ENCODE measurements around the gene MACROD1. TPM values are rescaled to one million over a fixed set of nuclear protein-coding genes. Genes with fewer than 3 reads are reported as not detected.
A peak's percentile ranks its signal among the peaks of the same experiment; 100 is the strongest.
"Not testable (repeated sequence)": the region's sequence is repeated elsewhere in the genome, so short reads cannot be mapped to it uniquely, and the experiment has no call there.

MACROD1 gene
- total and polyA plus RNA-seq, 12 donors: 77.6 to 497 (median 115) TPM

DNA sequence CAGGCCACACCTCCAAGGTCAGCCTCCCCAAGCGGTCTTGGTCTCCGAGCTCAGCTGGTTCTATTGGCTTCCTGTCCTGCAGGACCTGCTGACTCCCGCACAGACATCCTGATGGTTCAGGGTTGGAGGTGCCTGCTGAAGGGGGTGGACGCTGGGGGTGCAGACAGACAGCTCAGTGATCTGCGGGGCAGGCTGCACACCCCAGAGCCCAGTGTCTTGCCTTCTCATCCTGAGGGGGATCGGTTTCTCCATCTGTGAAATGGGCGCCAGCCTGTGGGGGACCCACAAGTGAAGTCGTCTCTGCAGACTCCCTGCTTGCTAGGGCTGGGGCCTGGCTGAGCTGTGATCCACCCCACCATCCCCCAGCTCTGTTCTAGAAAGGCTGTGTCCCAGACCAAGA is 116.4 kb downstream of the MACROD1 start:
- Histone ChIP-seq H3K4me3 (no peak overlapping the region), H3K27me3 (no peaks in the 10 kb centered on the region), H3K27ac (no peak overlapping the region), H3K4me1 (peaks cover 0 to 7% (median 2%) of the 10 kb centered on the region in 9 donors), H3K36me3 (no peaks in the 10 kb centered on the region), H3K9me3 (no peaks in the 10 kb centered on the region)
- intact Hi-C loops (cut with DNase I): no loop called here
- 94 to 95% methylated on average over 8 of the region's 8 CpGs for WGBS, 2 donors
- DNase-seq (no peak), ATAC-seq (no peak)
- TF ChIP-seq, protein P1, sequence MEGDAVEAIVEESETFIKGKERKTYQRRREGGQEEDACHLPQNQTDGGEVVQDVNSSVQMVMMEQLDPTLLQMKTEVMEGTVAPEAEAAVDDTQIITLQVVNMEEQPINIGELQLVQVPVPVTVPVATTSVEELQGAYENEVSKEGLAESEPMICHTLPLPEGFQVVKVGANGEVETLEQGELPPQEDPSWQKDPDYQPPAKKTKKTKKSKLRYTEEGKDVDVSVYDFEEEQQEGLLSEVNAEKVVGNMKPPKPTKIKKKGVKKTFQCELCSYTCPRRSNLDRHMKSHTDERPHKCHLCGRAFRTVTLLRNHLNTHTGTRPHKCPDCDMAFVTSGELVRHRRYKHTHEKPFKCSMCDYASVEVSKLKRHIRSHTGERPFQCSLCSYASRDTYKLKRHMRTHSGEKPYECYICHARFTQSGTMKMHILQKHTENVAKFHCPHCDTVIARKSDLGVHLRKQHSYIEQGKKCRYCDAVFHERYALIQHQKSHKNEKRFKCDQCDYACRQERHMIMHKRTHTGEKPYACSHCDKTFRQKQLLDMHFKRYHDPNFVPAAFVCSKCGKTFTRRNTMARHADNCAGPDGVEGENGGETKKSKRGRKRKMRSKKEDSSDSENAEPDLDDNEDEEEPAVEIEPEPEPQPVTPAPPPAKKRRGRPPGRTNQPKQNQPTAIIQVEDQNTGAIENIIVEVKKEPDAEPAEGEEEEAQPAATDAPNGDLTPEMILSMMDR (IDR thresholded peaks at IDR 0.05): no peak

- DNase-seq: no peak
- WGBS, 2 donors: 84 to 87% methylated on average over 19 of the region's 19 CpGs
- no peaks in the 10 kb centered on the region for H3K9me3 ChIP-seq
- ATAC-seq: peak; percentile 12 to 49 (median 31)
- peaks cover 0 to 7% (median 0%) of the 10 kb centered on the region in 9 donors for H3K4me1 ChIP-seq
- H3K36me3 ChIP-seq: no peaks in the 10 kb centered on the region
- H3K4me3 ChIP-seq: no peak overlapping the region
- intact Hi-C loops (cut with DNase I): no loop called here
- H3K27me3 ChIP-seq: no peaks in the 10 kb centered on the region
- TF ChIP-seq, protein P1 (IDR thresholded peaks at IDR 0.05): no peak
- no peak overlapping the region for H3K27ac ChIP-seq
Measured at GRCh38 chr11:64048042-64048854, 117.7 kb downstream of the MACROD1 start.

- intact Hi-C loops (cut with DNase I); DNase-seq; H3K4me1 ChIP-seq; H3K9me3 ChIP-seq; H3K27me3 ChIP-seq; ATAC-seq; H3K4me3 ChIP-seq; H3K27ac ChIP-seq; H3K36me3 ChIP-seq: not testable (repeated sequence)
- 93 to 94% methylated on average over 8 of the region's 8 CpGs for whole genome bisulfite sequencing, 2 donors
Measured at GRCh38 chr11:64047373-64047772, 118.5 kb downstream of the MACROD1 start.

DNA sequence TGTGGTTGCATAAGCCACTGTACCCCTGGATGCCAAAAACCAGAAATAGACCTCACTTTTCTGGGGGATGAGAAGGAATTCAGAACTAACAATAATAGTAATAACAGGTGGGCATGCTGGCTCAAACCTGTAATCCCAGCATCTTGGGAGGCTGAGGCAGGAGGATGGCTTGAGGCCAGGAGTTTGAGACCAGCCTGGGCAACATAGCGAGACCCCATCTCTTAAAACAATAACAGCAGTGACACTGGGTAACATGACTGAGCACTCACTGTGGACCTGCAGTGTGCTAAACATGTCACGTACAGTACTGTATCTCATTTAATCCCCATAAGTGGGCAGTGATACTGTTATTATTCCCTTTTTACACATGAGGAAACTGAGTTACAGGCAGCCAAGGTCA is 120.2 kb downstream of the MACROD1 start:
- peaks cover 0 to 7% (median 0%) of the 10 kb centered on the region in 9 donors for H3K4me1 ChIP-seq
- no peak overlapping the region for H3K27ac ChIP-seq
- H3K27me3 ChIP-seq: no peaks in the 10 kb centered on the region
- no peaks in the 10 kb centered on the region for H3K36me3 ChIP-seq
- 90 to 98% methylated on average over 2 of the region's 2 CpGs for WGBS, 2 donors
- no peak overlapping the region for H3K4me3 ChIP-seq
- DNase-seq: no peak
- intact Hi-C loops (cut with DNase I): no loop called here
- TF ChIP-seq, protein P1 (IDR thresholded peaks at IDR 0.05): no peak
- no peak for ATAC-seq
- H3K9me3 ChIP-seq: no peaks in the 10 kb centered on the region
